Dedifferentiated amniotic fluid mesenchymal stem cell (primary cell): ENCODE results near the gene CCAR1.
"Not testable (repeated sequence)": the region's sequence is repeated elsewhere in the genome, so short reads cannot be mapped to it uniquely, and the experiment has no call there.

Experiments used
- DNase-seq: peaks from one replicate; pipeline ENCODE4 v3.0.0-alpha.2; 2016; ENCODE audit errors: extremely low spot score

The CCAR1 gene

GRCh38 chr10:68826764-68827591 lies 105.9 kb downstream of the CCAR1 start, which contains the start of gene STOX1:
Gene STOX1, plus strand, starts transcription at chr10:68827531. Its CDS starts 93 bp downstream, at chr10:68827624.
- DNase-seq, result peak; percentile 16

GRCh38 chr10:68827592-68827959 lies 106.5 kb downstream of the CCAR1 start:
- not testable (repeated sequence) for DNase-seq

- DNase-seq, result not testable (repeated sequence)
These were observed 107.1 kb downstream of the CCAR1 start for GRCh38 chr10:68828083-68828601.

- DNase-seq, result no peak
These were observed 107.8 kb downstream of the CCAR1 start for GRCh38 chr10:68828833-68829232.

- no peak for DNase-seq
These were observed 108.5 kb downstream of the CCAR1 start for GRCh38 chr10:68829521-68829920.

- no peak for DNase-seq
These were observed 108.9 kb downstream of the CCAR1 start for GRCh38 chr10:68829952-68830351.

- no peak for DNase-seq
These were observed 111.0 kb downstream of the CCAR1 start for GRCh38 chr10:68831961-68832455.

GRCh38 chr10:68832601-68833000 lies 111.6 kb downstream of the CCAR1 start:
- no peak for DNase-seq

- DNase-seq, result no peak
These were observed 116.7 kb downstream of the CCAR1 start for GRCh38 chr10:68837626-68838322.

- not testable (repeated sequence) for DNase-seq
These were observed 119.6 kb downstream of the CCAR1 start for GRCh38 chr10:68840650-68841049.
